Stimulated activated CD4-positive, alpha-beta T cell treated with anti-CD3 and anti-CD28 coated beads, Interleukin-1b, Interleukin-23, amount 100 ng/mL, for 24 hours (primary cell): ENCODE measurements around the gene STX16.
A peak's percentile ranks its signal among the peaks of the same experiment; 100 is the strongest.

Source experiments
- DNase-seq, 4 experiments: peaks; one replicate each; pipeline ENCODE4 v3.0.0-alpha.2; 2020; ENCODE audit warnings: low read depth in 4 of 4, low spot score in 1 of 4

STX16 gene

DNA sequence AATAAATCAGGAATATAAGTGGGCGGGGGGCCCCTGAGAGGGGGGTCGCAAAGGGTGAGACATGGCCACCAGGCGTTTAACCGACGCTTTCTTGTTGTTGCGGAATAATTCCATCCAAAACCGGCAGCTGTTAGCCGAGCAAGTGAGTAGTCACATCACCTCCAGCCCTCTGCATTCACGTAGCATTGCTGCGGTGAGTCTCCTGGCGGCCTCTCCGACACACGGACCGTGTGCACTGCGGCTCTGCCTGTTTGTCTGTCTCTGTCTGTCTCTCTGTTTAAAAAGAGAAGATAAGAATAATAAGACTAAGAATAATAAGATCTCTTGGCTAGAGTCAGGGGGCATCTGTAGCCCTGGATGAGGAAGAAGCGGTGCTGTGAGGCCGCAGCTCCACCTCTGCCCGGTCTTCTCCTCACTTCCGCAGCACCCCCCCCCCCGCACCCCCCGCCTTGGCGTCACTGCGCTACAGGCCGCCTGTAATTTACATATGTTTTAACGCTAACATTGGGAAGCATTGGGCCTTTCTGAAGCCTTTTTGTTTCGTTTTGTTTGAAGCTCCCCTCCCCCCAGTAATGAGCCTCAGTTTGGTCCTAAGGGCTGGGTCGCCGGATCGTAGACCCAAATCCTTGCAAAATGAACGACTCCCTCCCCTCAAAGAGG is 993 bp downstream of the STX16 start:
- peak in 2 of 4 experiments; percentile 17 to 39 for DNase-seq

DNA sequence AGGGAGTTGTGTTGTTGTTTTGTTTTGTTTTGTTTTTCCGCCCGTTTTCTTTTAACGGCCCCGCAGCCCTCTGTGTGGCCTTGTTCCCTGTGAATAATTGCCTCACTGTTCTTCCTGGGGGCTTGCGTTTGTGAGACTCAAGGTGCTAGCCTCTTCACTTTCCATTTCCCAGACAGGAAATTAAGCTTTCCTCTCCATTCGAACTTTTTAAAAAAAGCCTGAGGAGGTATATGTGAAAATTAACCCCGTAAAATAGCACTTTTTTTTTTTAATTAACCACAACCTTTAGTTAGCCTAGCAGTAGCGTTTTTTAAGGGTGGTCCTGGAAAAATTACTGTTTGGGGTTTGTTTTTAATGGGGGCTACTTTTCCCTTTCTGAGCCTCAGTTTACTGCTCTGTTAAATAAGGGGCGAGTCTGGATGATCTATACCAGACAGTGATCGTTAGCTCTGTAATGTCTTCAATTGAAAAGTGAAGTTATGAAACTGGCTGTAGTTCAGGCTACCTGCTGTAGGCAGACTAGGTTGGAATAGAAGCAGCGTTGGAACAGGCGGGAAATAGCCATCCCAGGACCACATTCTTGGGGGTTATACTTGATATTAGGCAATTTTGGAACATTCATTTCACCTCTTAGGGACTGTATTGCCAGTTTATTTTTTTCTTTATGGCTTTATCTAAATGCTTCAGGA is 1.7 kb downstream of the STX16 start:
- DNase-seq = no peak

DNA sequence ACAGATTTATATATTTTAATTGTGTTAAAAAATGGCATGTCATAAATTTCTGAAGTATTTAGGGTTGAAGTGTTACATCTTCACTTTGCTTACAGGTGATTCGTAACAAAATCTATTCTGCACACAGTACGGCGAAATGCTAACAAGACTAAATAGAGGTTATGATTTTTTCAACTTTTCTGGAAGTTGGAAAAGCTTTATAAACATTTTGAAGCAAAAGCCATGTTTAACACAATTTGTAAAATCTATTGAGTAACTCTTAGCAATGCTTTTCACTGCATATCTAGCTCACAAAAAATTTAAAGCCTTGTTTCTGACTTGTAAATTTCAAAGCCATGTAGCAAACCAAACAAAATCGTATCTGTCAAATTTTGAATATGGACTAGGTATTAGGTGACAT is 3.3 kb downstream of the STX16 start:
- DNase-seq = no peak

DNA sequence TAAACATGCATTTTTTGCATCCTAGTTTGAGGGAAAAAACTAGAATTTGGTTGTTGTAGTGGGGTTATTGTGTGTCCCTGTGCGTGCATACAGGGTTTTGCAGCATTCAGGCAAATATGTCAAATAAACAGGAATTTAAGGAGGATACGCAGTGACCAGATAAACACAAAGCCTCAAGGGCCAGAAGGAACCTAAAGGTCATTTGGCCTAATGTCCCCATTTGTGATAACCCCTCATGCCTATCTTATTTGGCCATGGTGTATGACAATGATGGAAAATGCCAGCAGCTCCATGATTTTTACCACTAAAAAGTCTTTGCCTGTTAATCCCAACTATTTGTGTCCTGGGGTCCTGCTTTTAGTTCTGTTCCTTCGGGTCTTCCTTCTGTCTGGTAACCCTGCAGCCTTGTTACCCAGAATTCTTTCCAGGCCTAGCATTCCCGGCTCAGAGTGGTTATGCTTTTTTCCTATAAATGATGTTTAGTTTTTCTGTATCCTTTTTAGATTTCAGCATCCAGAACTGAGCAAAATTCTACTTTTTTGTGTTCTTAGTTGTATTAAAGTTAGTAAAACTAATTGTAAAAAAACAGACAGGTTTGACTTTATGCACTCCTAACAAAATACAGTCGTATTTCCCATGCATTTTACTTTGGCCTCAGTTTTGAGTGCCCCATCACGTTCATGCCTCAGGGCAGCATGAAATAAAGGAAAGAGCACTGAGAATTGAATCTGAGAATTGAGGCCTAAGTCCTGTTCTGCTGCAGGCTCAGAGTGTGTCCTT is 4.4 kb downstream of the STX16 start:
- no peak for DNase-seq

DNA sequence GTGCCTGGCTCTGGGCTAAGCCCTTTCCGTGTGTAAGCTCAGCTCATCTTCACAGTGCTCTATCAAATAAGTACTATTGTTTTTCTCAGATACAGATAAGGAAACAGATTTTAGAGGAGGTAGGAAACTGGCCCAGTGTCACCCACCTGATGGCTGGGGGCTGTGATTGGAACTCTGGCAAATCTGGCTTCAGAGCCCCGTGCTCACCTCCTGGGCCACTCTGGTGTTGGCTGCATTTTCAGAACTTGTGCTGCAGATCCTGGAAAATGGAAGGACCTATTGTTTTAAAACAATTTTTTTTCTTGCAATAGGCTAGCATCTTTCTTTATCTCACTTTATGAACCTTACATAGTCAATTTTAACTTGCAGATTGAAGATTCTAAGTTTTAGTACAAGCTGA is 5.7 kb downstream of the STX16 start:
- DNase-seq = no peak

DNA sequence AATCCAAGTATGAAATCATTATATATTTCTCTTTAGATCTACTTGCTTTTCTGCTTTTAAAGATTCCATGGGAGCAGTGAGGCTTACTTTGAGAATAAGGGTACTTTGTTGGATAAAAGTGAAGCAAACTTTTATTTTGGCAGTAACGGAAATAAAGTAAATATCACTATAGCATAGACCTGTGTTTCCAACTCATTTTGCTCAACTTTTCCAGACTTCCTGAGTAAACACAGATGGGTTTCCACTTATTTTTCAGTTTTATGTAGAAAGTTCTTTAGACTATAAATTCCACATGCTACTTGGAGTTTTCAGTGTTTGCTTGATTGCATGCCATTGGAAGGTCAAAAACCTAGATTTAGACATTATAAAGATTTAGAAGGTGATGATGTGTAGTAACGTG is 6.2 kb downstream of the STX16 start:
- no peak for DNase-seq

DNA sequence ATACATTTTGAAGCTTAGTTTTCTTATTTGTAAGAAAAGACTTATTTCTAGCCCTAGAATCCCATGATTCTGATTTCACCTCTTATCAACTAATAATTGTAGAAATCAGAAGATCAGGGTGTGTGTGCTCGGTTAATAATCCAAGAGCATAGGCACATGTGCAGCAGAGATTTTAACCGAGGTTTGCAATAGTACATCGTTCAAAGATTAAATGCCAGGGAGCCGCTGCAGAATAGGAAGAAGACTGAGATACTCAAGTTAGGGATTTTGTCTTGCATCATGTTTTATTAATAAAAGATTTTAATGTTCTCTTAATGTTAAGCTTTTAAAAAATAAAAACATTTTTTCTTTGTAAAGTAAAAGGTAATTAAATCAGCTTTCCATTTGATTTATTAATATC is 6.9 kb downstream of the STX16 start:
- no peak for DNase-seq

DNA sequence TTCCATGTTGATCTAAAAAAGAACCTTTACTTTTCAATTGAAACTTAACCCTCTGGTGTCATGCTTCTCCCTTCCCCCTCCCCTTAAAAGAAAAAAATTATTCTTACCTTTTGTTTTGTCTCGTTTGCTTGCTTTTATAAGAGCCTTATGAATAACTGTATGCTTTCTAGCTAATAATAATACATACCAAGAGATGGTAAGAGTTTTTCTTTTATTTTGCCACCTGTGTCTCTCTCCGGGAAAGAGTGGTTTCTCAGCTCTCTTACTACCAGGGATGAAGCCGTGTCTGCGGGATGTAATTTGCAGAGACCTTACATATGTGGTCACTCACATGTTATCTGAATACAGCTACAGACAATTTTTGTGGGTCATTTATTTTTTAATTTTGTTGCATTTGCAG is 7.7 kb downstream of the STX16 start:
- DNase-seq = no peak

DNA sequence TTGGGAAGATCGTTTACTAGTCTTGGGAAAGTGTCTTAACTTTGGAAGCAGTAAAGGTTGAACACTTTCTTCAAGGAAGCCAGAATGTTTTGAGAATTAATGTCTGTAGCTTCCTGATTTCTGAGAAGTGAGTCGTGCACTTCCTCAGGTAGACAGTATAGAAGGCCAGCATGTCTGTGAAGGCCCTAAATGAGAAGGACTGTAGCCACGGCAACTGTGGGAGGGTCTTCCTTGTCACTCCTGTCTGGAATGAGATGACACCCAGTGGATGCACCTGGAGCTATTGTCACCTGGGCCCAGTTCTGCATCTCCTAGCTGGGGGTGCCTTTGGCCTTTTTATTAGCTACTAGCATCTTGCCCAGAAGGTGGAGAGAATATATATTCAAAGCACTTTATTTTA is 8.8 kb downstream of the STX16 start:
- no peak for DNase-seq

DNA sequence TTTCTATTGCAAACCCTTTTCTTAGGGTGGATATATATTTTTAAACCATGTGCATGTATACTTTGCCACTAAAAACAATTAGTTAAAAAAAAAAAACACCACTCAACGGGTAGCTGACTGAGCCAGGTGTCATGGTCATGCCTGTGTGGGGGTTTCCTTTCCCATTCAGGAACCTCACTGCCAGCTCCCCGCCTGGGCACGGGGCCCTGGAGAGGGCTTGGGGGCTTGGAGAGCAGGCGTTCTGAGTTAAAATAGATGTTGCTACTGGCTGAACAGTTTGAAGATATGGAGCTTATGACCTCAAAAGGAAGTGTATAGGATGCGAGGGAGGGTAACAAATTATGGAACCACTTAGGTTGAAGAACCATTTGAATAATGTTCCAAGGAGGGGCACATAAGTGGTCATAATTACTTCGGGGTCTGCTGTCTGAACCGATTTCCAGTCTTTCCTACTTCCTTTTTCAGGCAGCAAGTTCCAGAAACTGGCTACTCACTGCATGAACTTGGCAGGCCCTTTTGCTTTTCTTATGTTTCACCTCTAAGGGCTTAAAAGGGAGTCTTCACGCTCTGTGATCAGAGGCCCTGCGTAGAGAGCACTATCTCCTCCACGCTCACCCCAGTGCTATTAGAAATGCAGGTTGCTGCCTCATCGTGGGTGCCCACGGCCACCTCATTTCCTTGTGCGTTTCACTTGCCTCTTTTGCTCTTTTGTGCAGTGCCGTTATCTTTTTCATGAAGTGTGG is 9.9 kb downstream of the STX16 start:
- DNase-seq = no peak

DNA sequence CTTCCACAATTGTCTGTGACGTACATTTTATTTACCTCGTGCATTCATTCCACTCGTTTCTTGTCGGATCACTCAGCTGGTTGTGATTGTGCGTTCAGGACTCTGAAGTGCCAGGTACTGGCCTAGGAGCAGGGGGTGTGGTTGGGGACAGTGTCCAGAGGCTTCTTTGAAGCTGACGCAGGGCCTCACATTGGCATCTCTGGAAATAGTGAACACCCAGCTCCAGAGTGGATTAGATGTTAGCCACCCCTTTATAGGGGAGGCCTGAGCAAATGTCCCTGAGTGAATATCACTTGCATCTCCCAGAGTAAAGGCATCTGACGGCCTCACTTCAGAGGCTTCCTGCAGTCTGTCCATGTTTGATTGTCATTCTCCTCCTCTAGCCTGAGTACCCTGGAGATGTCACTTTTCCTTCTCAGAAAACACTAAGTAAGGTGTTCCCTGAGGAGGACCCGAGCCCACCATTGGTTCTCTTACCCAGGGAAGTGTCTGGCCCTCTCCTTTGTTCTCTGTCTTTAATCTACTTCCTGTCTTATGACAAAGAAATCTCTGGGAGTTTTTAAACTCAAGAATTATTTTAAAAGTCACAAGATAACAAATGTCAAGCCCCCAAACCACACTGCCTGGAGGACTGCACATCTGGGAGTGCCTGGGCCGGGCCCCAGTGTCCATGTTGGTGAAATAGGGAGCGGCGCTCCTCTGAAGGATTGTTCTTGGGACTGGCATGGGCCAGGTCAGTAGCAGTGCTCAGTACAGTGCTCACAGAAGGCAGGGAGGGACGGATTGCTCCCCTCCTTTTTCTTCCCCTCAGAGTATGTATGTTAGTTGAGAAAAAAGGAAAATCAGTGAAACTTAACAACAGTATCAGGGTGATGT is 10.8 kb downstream of the STX16 start:
- no peak for DNase-seq

DNA sequence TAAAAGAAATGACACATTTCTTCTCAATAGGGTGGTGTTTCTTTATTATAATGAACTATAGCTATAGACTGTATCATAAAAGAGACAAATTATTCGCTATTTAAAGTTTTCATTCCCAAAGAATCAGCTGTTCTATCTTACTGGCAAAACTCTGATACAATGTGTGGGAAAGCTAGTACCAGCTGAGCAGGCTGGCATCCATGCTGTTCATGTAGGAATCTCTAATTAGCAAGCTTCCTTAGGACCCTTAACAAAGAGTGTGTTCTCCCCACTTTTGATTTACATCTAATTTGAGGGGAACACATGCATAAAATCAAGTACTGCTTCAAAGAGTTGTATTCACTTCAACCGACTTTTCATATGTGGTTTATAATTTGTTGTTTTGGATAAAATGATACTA is 13.2 kb downstream of the STX16 start:
- DNase-seq = no peak

DNA sequence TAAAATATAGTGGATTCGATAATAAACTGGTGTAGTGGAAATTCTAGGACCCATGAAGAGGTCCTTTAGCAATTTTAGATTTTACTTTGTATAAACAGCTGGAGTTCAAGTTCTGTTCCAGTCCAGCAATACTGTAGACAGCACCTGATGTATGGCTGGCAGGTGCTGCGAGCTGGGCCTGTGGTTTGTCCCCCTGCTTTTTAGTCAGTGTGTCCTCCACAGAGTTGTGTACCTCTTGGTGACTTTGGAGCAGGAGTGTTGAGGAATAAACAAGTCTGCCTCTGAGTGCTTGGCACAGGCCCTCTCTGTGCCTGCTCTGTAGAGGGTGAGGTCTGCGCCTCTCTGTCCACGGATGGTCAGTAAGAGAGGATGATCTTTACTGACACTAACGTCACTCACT is 13.8 kb downstream of the STX16 start:
- no peak for DNase-seq

DNA sequence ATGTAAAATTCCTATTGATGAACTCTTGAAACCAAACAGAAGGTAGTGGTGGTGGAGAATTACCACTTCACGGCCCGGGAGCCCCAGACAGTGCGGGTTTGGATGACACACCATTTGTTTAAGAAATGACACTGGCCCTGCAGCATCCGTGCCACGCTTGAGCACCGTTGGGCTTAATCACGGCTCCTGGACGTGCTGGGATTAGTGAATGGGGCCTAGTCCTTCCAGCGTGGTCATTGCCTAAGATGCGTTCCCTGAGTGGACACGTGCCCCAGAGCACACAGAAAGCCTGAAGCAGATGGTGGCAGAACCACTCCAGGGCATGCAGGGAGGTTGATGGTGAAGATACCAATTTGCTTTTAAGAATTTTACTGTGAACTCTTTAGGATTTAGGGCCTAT is 14.5 kb downstream of the STX16 start:
- DNase-seq = no peak

DNA sequence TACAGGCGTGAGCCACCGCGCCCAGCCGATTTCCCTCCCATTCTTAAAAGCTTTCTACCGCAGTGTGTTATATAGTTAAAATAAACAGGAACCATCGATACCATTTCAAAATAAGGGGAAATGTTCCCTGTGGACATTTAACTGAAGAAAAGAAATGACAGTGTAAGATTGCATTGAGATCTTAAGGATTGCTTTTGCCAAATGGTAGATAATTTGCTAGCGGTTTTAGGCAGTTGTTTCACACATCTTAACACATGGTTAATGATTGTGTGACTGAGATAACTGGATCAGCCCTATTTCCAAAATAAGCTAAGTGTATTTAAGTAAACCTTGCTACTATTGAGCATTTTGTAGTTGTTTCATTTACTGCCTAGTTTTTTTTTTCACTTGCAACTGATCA is 15.6 kb downstream of the STX16 start:
- DNase-seq = no peak

DNA sequence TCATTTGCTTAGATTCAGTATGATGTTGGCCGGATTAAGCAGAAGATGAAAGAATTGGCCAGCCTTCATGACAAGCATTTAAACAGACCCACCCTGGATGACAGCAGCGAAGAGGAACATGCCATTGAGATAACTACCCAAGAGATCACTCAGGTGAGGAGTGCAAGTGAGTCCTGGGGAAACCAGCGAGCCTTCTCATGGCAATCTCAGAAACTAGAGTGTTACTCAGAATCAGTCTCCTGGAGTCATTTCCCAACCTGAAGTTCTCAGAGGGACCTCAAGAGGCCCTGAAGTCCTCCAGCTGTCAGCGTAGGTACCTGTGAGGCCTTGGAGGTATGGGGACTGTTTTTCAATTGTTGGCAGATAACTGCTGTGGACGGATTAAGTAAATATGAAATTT is 16.9 kb downstream of the STX16 start:
- DNase-seq = no peak

DNA sequence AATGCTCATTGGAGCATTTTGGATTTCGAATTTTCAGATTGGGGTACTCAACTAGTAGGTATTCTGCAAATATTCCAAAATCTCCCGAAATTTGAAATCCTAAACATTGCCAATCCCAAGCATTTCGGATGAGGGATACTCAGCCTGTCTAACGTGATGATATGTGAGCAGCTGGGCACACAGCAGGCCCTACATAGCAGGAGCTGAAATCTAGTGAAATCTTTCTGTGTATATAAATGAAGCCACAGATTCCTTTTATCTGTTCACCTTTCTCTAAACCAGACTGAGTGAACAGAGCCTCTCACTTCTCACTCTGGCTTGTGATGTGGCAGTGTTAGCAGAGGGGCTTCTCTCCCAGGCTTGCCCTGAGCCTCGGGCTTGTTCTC is 17.8 kb downstream of the STX16 start:
- DNase-seq = no peak

DNA sequence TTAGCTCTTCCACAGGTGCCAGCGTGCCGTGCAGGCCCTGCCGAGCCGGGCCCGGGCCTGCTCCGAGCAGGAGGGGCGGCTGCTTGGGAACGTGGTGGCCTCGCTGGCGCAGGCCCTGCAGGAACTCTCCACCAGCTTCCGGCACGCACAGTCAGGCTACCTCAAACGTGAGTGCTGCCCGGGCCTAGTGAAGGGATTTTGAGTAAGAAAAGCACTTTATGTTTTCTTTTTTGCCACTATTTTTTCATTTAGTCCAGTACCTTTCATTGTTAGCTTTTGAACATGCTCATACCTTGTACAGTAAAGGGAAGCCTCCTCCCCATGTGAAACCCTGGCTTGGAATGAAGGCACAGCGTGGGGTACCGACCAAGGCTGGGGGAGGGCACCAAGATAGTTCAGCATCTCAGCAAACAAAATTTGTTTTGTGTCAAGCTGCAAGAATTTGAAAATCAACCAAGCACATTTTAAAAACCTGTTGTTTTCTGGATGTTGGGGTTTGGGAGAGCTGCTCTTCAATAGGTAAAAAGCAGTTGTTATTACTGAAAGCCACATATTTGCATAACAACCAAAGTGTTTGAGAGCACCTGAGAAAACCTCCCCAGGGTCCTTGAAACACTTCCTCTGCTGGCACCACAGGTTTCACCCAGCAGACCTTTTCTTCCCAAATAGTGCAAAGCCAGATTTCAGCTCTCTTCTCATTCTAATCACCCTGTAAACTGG is 18.4 kb downstream of the STX16 start:
- no peak for DNase-seq

DNA sequence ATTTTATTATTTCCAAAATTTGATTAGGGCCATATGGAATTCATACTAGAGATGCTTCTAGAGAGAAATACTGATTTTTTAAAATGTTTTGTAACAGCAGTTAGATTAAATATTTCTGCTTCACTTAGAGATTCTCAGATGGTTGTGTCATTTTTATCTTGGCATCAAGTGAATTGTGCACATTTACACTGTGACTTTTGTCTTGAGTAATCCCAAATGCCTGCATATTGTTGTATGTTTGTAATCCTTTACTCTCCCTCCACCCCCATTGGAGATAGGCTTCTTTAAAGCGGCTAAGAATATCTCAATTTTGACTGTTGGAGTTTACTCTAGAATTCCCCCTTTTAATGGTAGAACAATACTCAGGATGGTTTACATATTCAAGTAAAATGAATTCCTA is 19.0 kb downstream of the STX16 start:
- no peak for DNase-seq

DNA sequence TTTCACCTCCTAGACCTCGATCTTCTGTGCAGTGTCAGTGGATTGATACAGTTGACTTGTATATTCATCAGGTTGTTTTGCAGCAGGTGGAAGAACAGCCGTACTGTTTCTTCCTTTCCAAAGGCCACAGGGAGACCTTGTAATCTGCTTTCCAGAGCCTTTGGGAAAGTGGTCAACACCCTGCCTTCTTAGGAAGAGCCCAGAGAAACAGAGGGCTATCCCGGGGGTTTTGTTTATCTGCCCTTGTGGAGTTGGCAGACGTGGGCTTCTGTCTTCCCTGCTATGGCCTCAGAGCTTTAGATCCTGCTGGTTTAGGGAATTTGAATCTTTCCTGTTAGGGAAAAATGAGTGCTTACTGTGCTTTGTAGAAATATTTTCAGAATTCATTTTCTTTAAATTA is 19.6 kb downstream of the STX16 start:
- no peak for DNase-seq
